ENCODE data around the gene OR4D6. TPM values are rescaled to one million over a fixed set of nuclear protein-coding genes. Genes with fewer than 3 reads are reported as not detected.
"Not testable (repeated sequence)": the region's sequence is repeated elsewhere in the genome, so short reads cannot be mapped to it uniquely, and the experiment has no call there.

Gene OR4D6
- total RNA-seq = not detected in 2 replicates

DNA sequence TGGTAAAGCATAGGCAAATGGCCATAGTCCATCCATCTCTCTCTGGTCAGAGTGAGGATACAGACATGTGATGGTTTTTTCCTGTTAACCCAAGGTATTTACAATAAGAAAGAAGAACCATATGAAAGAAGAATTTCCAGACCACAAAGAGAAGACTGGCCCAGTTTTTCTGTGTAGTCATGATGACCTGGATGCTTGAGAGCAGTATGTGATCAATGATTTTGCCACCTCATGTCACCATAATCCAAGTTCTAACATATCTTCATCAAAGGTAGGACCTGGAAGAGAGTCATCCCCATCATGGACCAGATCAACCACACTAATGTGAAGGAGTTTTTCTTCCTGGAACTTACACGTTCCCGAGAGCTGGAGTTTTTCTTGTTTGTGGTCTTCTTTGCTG lies at the start of gene OR4D6:
OR4D6 (plus strand) TSS at position 301 of the 400 bp plus-strand sequence; CDS start at position 301, 0 bp downstream.
- intact Hi-C loops (cut with micrococcal nuclease) = no loop called here

DNA sequence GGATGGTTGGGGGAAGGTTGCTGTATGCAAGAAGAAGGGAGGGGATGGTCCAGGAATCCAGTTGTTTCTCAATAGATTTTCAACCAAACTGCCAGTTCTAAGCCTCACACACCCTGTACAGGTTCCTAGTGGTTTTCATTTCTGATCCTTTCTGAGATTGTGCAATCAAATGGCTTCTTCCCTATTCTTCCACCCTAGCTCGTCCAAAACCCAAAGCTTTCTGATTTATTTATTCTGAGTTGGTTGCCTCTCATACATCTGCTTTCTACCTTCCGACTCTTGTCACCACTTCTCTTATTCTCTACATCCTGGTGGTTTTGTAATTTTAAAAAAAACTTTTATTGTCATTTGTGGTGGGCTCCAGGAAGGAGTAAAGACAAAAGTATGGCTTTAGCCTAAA lies 43.1 kb upstream of the OR4D6 start:
- intact Hi-C loops (cut with micrococcal nuclease) = no loop called here

DNA sequence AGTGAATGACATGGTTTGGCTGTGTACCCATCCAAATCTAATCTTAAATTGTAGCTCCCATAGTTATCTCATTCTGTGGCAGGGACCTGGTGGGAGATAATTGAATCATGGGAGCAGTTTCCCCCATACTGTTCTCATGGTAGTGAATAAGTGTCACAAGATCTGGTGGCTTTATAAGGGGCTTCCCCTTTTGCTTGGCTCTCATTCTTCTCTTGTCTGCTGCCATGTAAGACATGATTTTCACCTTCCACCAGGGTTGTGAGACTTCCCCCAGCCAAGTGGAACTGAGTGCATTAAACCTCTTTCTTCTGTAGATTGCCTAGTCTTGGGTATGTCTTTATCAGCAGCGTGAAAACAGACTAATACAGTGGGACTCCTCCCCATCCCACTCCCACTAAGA lies 41.6 kb upstream of the OR4D6 start:
- intact Hi-C loops (cut with micrococcal nuclease) = no loop called here

DNA sequence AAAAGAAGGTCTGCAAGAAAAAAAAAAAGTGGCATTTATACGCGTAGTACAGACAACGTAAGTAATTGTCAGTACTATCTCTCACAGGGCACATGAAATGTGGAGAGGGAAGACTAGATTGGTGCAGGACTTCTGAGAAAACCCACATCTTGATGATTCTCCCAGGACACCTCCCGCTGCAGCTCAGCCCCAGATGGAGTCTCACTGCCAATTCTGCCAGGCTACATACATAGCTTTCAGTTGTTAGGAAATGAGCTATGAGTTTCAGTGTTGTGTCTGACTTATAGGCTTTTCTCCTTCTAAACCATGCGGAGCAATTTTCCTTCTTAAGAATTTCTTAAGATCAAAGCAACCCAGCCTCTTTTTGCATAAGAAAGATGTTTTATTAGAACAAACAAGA lies 40.1 kb upstream of the OR4D6 start:
- intact Hi-C loops (cut with micrococcal nuclease) = no loop called here

DNA sequence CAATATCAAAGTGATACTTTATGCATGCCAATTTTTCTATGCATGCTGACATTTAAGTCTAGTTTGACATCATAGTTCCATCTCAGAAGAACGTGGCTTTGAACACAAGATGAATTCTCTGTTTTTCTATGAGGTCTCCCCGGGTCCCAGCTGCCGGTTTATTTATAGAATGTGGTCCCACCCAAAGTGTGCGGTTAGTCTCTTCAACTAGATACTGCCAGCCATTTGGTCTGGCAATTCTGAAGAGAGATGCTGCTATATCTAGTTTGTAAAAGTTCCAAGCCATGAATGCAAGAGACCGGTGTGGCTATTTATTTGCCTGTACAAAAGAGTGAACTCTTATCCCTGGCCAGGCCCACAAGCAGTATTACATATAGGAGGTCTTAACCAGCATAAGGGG lies 39.7 kb upstream of the OR4D6 start:
- intact Hi-C loops (cut with micrococcal nuclease) = no loop called here

DNA sequence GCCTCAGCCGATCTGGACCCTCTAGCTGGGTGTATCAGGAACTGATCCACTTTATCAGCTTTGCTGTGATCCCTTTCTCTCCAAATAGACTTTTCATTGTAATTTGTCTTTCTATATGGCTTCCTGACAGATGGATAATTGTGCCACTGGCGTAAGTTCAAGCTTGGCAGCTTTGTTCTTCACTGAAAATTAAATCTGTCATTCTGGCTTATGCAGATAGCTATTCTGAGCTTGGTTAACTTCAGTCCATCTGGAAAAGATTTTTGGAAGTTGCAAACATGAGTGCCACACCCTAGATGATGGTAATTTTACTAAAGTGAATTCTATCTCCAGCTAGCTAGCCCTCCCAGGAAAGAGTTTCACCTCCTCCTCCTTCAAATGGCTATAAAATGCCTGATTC lies 38.6 kb upstream of the OR4D6 start:
- intact Hi-C loops (cut with micrococcal nuclease) = no loop called here

DNA sequence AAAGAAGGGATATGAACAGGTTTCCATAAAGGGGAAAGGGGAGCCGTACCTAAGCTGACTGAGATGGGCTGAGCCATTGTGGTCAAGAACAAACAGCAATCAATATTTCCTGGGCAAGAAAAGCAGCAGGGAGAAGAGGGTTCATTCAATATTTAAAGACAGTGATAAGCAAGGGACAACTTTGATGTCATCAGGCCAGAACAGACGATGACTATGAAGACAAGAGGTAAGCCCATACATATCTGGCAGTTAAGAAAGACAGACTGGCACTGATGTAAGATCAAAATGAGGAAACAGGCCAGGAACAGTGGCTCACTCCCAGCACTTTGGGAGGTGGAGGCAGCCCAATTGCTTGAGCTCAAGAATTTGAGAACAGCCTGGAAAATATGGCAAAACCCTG lies 32.9 kb upstream of the OR4D6 start:
- intact Hi-C loops (cut with micrococcal nuclease) = no loop called here

DNA sequence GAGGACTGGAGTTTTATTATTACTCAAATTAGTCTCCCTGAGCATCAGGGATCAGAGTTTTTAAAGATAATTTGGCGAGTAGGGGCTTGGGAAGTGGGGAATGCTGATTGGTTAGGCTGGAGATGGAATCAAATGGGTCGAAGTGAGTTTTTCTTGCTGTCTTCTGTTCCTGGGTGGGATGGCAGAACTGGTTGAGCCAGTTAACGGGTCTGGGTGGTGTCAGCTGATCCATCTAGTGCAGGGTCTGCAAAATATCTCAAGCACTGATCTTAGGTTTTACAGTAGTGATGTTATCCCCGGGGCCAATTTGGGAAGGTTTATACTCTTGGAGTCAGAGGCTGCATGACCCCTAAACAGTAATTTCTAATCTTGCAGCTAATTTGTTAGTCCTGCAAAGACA lies 31.6 kb upstream of the OR4D6 start:
- intact Hi-C loops (cut with micrococcal nuclease) = no loop called here

DNA sequence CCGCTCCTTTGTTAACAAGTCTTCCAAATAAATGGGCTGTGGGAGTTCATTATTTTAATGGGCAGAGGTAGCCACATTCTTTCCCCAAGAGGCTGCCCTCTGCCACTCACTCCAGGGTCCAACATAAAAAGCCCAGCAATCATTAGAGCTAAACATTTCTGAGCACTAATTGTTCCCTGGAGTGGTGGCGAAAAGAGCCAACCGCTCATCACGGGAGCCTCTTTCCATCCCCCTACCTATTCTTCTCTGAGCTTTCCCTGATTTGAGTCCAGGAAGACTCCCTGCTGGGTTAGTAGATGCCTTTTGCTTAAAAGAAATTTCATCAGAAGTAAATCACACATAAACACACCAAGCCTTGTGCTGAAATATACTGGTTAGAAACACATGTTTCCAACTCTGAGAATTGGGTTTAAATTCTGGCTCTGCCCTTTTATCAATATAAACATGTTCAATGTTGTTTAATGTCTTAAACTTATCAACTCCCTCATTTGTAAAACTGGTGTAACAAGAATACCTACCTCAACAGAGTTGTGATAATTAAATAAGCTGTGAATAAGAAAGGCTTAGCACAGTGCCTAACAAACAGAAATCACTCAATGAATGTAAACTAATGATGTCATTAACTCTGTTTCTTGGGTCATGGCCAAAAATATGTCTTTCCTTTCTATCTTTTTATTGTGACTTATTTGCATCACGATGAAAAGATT lies 30.2 kb upstream of the OR4D6 start, which contains the start of gene OR5A2:
OR5A2 (minus strand) TSS at position 53 of the 707 bp plus-strand sequence. CDS start 3,460 bp downstream, outside the sequence.
- intact Hi-C loops (cut with micrococcal nuclease) = no loop called here

DNA sequence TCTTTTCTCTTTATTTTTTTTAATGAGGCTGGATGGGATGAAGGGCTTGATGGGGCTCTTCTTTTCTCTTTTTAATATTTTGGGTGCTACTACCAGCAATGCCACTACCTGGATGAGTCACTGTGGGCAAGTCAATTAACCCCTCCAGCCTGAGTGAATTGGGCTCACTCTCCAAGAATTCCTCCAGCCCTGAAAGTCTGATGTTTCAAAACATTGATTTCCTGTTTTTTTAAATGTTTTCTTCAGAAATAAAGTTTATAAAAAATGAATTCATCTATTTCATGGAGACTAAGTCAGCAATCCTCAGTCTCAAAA lies 29.7 kb upstream of the OR4D6 start:
- intact Hi-C loops (cut with micrococcal nuclease) = no loop called here

DNA sequence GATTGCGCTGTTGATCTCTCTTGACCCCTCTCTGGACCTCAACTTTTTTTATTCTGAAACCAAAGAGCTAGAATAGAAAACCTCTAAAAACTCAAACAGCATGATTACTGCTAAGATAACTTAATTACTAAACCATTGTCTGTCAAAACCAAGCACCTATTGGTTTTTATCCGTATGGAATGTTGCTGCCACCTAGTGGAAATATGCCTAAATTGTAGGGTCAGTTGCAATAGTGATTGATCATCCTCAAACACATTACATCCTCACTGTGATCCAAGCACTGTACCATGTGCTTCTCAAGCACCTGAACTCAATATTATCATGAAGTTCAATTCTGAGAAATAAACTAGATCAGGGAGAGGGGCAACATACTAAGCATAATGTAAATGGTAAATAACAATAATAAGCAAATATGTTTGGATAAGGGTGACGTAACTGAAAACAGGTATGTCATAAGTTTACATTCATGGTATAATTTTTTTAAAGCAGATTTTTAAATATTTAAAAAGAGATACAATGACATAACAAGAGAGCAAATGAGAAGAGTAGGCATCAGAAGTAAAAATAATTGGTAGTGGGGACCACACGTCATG lies 26.7 kb upstream of the OR4D6 start:
- intact Hi-C loops (cut with micrococcal nuclease) = loop anchor here (1.0 to 10.0 kb wide), 3 partner anchors 146 to 259 kb away; no protein-coding TSS in a partner anchor

DNA sequence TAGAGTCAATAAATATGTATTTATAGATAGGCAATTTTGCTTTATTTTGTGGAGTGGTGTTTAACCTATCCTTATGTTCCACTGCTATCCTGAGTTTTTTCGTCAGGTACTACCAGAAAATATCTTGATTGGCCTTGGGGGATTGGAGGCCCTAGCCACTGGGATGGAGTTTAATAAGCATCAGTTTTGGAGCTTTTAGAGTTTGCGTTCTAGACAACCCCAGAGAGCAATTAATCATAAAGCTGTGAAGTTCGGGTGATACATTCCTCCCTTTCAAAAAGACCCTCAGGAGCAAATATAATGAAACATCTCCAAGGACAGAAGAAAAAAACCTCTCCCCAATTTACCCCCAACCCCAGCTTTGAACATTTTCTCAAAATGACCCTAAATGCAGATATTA lies 20.6 kb upstream of the OR4D6 start, which contains the start of gene OR5A1:
OR5A1 (plus strand) TSS at position 301 of the 400 bp plus-strand sequence. CDS start 6,700 bp downstream, outside the sequence.
- intact Hi-C loops (cut with micrococcal nuclease) = loop anchor here (10.0 kb wide), 1 partner anchor 249 kb away; no protein-coding TSS in a partner anchor

DNA sequence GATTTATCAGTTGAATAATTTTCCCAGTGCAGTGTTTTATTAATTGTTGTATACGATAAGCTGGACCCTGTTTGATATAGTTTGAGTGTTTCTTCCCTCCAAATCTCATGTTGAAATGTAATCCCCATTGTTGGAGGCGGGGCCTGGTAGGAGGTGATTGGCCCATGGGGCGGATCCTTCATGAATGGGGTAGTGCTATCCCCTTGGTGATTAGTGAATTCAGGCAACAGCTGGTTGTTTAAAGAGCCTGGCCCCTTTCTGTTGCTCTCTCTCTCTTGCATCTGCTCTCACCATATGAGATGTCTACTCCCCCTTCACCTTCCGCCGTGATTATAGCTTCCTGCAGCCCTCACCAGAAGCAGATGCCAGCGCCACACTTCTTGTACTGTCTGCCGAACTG lies 19.0 kb upstream of the OR4D6 start:
- intact Hi-C loops (cut with micrococcal nuclease) = loop anchor here (10.0 kb wide), 1 partner anchor 247 kb away; no protein-coding TSS in a partner anchor

DNA sequence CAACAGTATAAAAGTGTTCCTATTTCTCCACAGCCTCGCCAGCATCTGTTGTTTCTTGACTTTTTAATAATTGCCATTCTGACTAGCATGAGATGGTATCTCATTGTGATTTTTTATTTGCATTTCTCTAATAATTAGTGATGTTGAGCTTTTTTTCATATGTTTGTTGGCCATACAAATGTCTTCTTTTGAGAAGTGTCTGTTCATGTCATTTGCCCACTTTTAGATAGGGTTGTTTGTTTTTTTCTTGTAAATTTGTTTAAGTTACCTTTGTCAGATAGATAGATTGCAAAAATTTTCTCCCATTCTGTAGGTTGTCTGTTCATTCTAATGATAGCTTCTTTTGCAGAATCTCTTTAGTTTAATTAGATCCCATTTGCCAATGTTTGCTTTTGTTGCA lies 11.1 kb upstream of the OR4D6 start:
- intact Hi-C loops (cut with micrococcal nuclease) = not testable (repeated sequence)

DNA sequence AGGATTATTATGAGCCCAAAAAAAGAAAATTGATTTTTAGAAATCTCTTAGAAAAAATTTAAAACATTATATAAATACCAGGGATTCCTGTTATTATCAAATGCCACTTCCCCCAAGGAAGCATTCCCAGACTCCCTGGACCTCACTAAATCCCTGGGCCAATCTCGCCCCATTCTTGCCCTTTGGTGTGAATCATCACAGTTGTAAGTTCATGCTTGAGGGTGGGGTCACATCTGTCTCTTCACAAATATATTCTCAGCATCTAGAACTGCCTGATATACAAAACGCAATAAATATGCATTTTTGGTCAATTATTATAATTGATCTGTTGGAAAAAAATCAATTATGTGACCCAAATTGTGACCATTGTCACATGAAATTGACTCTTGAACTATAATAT lies 8.3 kb upstream of the OR4D6 start:
- intact Hi-C loops (cut with micrococcal nuclease) = no loop called here

DNA sequence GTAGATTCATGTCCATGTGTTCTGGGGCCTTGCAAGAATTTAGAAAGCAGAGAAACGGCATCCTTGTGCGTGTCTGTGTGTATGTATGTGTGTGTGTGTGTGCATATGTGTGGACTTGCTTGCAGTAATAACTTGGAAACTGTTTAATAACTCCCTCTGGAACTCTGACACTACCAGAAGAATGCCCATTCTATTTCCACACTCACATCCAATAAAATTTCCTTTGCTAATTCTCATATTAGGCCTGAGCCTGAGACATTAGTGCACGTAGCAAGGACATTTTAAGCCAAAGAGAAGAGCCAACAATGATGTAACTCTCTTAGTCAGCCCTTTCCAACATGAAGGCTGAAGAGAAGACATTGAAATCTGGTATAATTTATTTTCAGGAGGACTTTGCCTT lies 3.2 kb downstream of the OR4D6 start:
- intact Hi-C loops (cut with micrococcal nuclease) = no loop called here

DNA sequence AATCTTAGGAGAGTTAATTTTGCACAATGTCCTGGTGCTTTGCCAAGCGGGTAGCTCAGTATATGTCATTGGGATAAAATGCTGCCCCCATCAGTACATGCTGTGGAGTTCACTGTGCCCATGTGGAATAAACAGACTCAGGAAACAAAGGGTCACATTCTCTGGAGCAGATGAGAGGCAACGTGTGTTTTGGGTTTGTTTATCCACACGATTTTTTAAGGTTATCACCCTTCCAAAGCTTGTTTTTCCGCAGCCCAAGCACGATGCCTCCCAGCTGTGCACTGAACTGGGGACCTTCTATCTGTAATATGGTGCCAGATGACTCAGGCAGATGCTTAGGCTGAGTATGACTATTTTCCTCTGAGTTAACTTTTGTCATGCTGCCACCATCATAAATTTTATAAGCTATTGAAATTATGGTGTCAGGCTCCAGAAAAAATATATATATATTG lies 6.5 kb downstream of the OR4D6 start:
- intact Hi-C loops (cut with micrococcal nuclease) = no loop called here

DNA sequence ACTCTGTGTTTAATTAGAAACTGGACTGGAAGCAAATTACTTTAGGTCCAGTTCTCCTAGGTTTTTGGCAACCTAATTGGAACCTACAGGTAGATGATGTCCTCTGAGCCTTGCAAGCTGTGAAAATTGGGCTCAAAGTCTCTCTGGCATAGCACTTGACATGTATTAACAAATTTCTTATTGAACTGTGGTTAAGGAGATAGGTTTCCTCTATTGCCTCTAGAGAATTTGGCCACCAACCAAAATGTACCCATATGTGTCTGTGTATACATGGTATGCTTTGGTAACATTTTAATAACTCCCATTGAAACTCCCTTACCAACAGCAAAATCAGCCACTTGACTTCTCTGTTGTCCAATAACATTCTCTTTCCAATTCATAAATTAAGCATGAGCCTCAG lies 16.3 kb downstream of the OR4D6 start, which contains the start of gene OR4D10:
OR4D10 (plus strand) TSS at position 301 of the 400 bp plus-strand sequence. CDS start 4,115 bp downstream, outside the sequence.
- intact Hi-C loops (cut with micrococcal nuclease) = no loop called here

DNA sequence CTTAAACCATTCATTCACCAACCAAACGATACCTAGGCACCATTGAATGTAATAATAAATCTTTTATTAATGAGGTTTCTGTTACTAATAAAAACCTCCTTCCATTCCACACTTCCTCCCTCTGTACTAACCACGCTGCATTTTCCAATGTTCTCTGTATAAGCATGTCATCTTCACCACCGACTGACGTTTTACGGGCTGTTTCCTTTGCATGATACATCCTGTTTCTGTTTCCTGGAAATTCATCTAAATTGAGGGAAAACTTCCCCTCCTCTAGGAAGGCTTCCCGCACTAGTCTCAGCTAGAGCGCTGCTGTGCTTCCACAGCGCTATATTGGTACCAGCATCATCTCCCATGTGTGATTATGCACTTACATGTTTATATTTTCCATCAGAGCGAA lies 18.4 kb downstream of the OR4D6 start:
- intact Hi-C loops (cut with micrococcal nuclease) = no loop called here

DNA sequence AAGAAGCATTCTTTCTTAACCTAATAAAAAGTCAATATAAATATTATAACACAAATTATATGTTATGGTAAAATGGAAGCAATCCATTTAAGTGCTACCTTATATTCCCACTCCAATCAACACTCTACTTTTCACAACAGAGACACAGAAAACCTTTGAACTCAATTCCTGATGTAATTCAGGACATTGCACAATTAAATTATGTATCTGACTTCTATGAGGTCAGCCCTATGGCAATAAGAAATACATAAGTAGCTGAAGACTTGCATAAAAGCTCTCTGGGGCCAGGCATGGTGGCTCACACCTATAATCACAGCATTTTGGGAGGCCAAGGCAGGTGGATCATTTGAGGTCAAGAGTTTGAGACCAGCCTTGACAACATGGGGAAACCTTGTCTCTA lies 23.1 kb downstream of the OR4D6 start:
- intact Hi-C loops (cut with micrococcal nuclease) = no loop called here

DNA sequence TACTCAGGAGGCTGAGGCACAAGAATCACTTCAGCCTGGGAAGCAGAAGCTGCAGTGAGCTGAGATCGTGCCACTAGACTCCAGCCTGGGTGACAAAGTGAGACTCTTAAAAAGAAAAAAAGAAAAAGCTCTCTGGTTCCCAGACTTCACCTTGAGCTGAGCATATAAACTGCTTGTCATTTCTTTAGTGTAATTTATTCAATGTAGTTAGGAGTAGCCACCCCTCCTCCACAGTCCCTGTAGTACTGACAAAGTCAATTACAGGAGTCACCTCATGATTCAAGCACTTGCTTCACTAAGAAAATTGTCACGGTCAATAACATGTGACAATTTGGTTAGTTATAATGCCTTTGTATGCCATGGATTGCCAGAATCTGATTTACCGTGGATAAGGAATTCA lies 23.6 kb downstream of the OR4D6 start:
- intact Hi-C loops (cut with micrococcal nuclease) = no loop called here

DNA sequence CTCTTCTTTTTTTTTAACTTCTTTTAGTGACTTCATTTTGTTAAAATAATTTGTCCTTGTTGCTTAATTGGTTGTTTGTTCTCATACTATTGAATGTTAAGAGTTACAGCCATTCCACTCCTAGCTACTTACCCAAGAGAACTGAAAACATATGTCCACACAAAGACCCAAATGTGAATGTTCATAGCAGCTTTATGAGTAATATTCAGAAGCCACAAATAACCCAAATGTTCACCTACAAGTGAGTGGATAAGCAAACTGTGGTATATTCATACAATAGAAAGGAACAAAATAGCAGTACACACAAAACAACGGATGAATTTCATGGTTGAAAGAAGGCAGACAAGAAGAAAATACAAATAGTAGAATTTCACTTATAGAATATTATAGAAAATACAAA lies 45.2 kb downstream of the OR4D6 start:
- intact Hi-C loops (cut with micrococcal nuclease) = no loop called here

DNA sequence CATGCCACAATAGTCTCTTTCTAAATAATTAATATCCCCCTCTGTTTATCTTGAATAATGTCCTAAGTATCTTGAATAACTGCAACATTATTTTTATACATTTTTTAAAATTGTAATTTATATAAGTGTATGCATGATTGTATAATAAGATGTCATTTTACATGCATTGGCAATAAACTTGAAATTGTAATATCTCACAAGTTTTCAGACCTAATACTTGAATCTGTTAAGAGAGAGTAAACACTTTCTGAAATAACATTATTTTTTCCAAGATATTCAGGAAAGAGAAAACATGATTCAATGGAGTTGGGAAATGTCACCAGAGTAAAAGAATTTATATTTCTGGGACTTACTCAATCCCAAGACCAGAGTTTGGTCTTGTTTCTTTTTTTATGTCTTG lies 46.5 kb downstream of the OR4D6 start, which contains the start of gene OR4D11:
OR4D11 (plus strand) TSS at position 301 of the 400 bp plus-strand sequence; CDS start at position 301, 0 bp downstream.
- intact Hi-C loops (cut with micrococcal nuclease) = no loop called here

Measured in T-helper 2 cell treated with Interferon-gamma antibody and Interleukin-4, amounts not matched to agents 100 ng/mL and 5 ng/mL, for 36 hours (primary cell).